Panc1 (cell line): ENCODE measurements around the gene MYADM. TPM values are rescaled to one million over a fixed set of nuclear protein-coding genes. Genes with fewer than 3 reads are reported as not detected.

ENCODE experiments used
- ATAC-seq: fragments of 200-7000 bp; cut with Tn5 transposase; 2 replicates; pipeline ENCODE4 v1.9.1; 2020; ENCODE audit warnings: mild to moderate bottlenecking, moderate library complexity
- BruUV-seq: library from RNA; stranded (reverse); fragments of 400-500 nt; replicated peaks from 2 replicates; lab custom pipeline; 2021; lab: Mats Ljungman, UMichigan
- CTCF ChIA-PET: fragments of 300-600 bp; sonication (Branson Sonifier 250); formaldehyde crosslinking; loops from one replicate; lab custom pipeline; 2022; ENCODE audit warnings: antibody characterized with exemption; lab: Charles Lee
- POLR2A ChIA-PET: fragments of 300-600 bp; sonication (Branson Sonifier 250); formaldehyde crosslinking; loops from one replicate; lab custom pipeline; 2022; ENCODE audit warnings: antibody characterized with exemption; lab: Charles Lee
- DNase-seq: peaks from one replicate; pipeline ENCODE4 v3.0.0-alpha.2; 2010; ENCODE audit warnings: low read depth, low spot score
- H3K27ac ChIP-seq: 2 replicates; pipeline ENCODE4 v1.5.1; 2011; ENCODE audit warnings: mild to moderate bottlenecking, low read length, inconsistent platforms
- H3K27me3 ChIP-seq: fragments of 200-500 bp; sonication (Bioruptor generic); 2 replicates; pipeline ENCODE4 v1.6.0; 2014; ENCODE audit warnings: low read length, inconsistent platforms; ENCODE audit not compliant: control insufficient read depth, insufficient read depth
- H3K36me3 ChIP-seq: fragments of 200-500 bp; sonication (Bioruptor generic); 2 replicates; pipeline ENCODE4 v1.5.1; 2014; ENCODE audit warnings: inconsistent platforms, mild to moderate bottlenecking, low read length, moderate library complexity; ENCODE audit not compliant: control insufficient read depth, insufficient read depth
- H3K4me1 ChIP-seq: 2 replicates; pipeline ENCODE4 v1.5.1; 2011; ENCODE audit warnings: inconsistent platforms, mild to moderate bottlenecking, low read length, moderate library complexity; ENCODE audit not compliant: control insufficient read depth, insufficient read depth
- H3K4me3 ChIP-seq, 2 experiments: 2 replicates each; pipeline ENCODE4 v1.5.1; 2011 to 2012; ENCODE audit warnings: low read depth in 2 of 2, low read length in 2 of 2, mild to moderate bottlenecking in 2 of 2, inconsistent platforms in 1 of 2, moderate library complexity in 1 of 2
- H3K9me3 ChIP-seq: fragments of 200-500 bp; sonication (Bioruptor generic); 2 replicates; pipeline ENCODE4 v1.5.1; 2014; ENCODE audit warnings: low read depth, mild to moderate bottlenecking, inconsistent platforms, low read length, moderate library complexity; ENCODE audit not compliant: control insufficient read depth, insufficient read depth
- POLR2AphosphoS5 ChIP-seq: IDR thresholded peaks from 2 replicates; pipeline ENCODE4 v1.6.1; 2012; ENCODE audit warnings: mild to moderate bottlenecking, low read depth, low read length, moderate library complexity
- SIN3A ChIP-seq: IDR thresholded peaks from 2 replicates; pipeline ENCODE4 v1.6.1; 2012; ENCODE audit warnings: low read depth, mild to moderate bottlenecking, low read length, moderate library complexity, borderline replicate concordance; ENCODE audit not compliant: insufficient read depth
- TCF7L2 ChIP-seq: IDR thresholded peaks from 2 replicates; pipeline ENCODE4 v1.6.1; 2011; ENCODE audit warnings: mild to moderate bottlenecking, low read depth, low read length, inconsistent platforms
- in situ Hi-C: cut with HindIII; loops from 2 replicates; pipeline ENCODE4 v1.10.0; 2016; ENCODE audit warnings: low sequenced_read_pairs, low pct_unique_long_range_greater_than_20kb
- intact Hi-C: fragments of 100-400 bp; cut with micrococcal nuclease; formaldehyde crosslinking; loops from one replicate; pipeline ENCODE4 v1.10.0; 2022; ENCODE audit not compliant: unreplicated experiment
- total RNA-seq: library from RNA; stranded (reverse); gene quantifications from one replicate; pipeline ENCODE4 v1.2.1, GENCODE V29; 2021; ENCODE audit not compliant: unreplicated experiment
- TF ChIP-seq, protein P1 (sequence below): fragments of 450-650 bp; IDR thresholded peaks from 2 replicates; pipeline ENCODE4 v1.5.1; 2017; ENCODE audit warnings: mild to moderate bottlenecking
- TF ChIP-seq, protein P2 (sequence below), 2 experiments: IDR thresholded peaks; 2 replicates each; pipeline ENCODE4 v1.6.1; 2011 to 2012; ENCODE audit warnings: low read depth in 2 of 2, control low read depth in 1 of 2, low read length in 1 of 2, mild to moderate bottlenecking in 1 of 2, moderate library complexity in 1 of 2; ENCODE audit not compliant: insufficient read depth in 1 of 2

MYADM gene
- total RNA-seq, 1 experiment from 2014 or later, result 469 TPM

DNA sequence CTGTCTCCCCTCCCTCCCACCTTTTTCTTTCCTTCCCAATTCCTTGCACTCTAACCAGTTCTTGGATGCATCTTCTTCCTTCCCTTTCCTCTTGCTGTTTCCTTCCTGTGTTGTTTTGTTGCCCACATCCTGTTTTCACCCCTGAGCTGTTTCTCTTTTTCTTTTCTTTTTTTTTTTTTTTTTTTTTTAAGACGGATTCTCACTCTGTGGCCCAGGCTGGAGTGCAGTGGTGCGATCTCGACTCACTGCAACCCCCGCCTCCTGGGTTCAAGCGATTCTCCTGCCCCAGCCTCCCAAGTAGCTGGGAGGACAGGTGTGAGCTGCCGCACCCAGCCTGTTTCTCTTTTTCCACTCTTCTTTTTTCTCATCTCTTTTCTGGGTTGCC lies 6.9 kb downstream of the MYADM start:
- no TSS peak for BruUV-seq
- no peak for TF ChIP-seq TCF7L2
- TF ChIP-seq, protein P1, sequence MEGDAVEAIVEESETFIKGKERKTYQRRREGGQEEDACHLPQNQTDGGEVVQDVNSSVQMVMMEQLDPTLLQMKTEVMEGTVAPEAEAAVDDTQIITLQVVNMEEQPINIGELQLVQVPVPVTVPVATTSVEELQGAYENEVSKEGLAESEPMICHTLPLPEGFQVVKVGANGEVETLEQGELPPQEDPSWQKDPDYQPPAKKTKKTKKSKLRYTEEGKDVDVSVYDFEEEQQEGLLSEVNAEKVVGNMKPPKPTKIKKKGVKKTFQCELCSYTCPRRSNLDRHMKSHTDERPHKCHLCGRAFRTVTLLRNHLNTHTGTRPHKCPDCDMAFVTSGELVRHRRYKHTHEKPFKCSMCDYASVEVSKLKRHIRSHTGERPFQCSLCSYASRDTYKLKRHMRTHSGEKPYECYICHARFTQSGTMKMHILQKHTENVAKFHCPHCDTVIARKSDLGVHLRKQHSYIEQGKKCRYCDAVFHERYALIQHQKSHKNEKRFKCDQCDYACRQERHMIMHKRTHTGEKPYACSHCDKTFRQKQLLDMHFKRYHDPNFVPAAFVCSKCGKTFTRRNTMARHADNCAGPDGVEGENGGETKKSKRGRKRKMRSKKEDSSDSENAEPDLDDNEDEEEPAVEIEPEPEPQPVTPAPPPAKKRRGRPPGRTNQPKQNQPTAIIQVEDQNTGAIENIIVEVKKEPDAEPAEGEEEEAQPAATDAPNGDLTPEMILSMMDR, result no peak
- TF ChIP-seq, protein P2, sequence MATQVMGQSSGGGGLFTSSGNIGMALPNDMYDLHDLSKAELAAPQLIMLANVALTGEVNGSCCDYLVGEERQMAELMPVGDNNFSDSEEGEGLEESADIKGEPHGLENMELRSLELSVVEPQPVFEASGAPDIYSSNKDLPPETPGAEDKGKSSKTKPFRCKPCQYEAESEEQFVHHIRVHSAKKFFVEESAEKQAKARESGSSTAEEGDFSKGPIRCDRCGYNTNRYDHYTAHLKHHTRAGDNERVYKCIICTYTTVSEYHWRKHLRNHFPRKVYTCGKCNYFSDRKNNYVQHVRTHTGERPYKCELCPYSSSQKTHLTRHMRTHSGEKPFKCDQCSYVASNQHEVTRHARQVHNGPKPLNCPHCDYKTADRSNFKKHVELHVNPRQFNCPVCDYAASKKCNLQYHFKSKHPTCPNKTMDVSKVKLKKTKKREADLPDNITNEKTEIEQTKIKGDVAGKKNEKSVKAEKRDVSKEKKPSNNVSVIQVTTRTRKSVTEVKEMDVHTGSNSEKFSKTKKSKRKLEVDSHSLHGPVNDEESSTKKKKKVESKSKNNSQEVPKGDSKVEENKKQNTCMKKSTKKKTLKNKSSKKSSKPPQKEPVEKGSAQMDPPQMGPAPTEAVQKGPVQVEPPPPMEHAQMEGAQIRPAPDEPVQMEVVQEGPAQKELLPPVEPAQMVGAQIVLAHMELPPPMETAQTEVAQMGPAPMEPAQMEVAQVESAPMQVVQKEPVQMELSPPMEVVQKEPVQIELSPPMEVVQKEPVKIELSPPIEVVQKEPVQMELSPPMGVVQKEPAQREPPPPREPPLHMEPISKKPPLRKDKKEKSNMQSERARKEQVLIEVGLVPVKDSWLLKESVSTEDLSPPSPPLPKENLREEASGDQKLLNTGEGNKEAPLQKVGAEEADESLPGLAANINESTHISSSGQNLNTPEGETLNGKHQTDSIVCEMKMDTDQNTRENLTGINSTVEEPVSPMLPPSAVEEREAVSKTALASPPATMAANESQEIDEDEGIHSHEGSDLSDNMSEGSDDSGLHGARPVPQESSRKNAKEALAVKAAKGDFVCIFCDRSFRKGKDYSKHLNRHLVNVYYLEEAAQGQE (IDR thresholded peaks at IDR 0.05; ENCODE audit: insufficient read depth in 1 of 2, low read depth in 2 of 2, low read length in 1 of 2), result no peak
- TF ChIP-seq SIN3A, result no peak
- no peak for TF ChIP-seq POLR2AphosphoS5
- no peaks in the 10 kb centered on the region for H3K27me3 ChIP-seq
- intact Hi-C loops, result no loop called here
- ChIA-PET CTCF (no interaction called here), POLR2A (interaction anchor here (0.6 kb wide), 2 partner anchors 339 to 1800 kb away, joined by 3 to 14 read pairs; partner anchors contain the start of gene EPN1)
- H3K27ac ChIP-seq, result peak overlapping the region; percentile 36; the same call in 1 of the 2 replicates
- no peaks in the 10 kb centered on the region for H3K9me3 ChIP-seq
- in situ Hi-C loops, result no loop called here
- ATAC-seq (no peak), DNase-seq (no peak)
- 0 out of 2 replicates have a peak, but pooled peaks cover 6% of the 10 kb centered on the region for H3K36me3 ChIP-seq
- no peak overlapping the region for H3K4me3 ChIP-seq
- peaks cover 44% of the 10 kb centered on the region for H3K4me1 ChIP-seq

DNA sequence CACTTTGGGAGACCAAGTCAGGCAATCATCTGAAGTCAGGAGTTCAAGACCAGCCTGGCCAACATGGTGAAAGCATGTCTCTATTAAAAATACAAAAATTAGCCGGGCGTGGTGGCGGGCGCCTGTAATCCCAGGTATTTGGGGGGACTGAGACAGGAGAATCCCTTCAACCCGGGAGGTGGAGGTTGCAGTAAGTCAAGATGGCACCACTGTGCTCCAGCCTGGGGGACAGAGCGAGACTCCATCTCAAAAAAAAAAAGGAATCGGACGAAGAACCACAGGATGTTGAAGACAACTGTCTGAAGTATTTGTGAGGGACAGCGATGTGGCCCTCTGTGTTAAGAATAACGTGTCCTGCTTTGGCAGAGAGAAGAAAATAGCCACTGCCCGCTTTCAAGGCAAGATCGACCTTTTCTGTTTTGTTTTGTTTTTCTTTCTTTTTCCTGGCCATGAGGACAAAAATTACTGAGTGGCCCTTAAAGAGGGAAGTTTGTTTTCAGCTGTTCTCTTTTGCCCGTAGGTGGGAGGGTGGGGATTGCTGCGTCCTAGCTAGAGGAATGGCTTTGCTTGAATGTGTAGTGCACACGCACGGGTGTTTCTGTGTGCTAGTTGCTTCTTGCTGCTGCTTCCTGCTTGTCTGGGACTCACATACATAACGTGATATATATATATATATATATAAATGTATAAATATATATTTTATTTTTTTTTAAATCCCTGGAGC lies 8.1 kb downstream of the MYADM start:
- Histone ChIP-seq H3K9me3 (no peaks in the 10 kb centered on the region), H3K36me3 (0 out of 2 replicates have a peak, but pooled peaks cover 6% of the 10 kb centered on the region), H3K4me1 (peaks cover 45% of the 10 kb centered on the region), H3K27ac (peak overlapping the region; percentile 24; the same call in 1 of the 2 replicates), H3K27me3 (no peaks in the 10 kb centered on the region), H3K4me3 (no peak overlapping the region)
- intact Hi-C loops, result no loop called here
- DNase-seq, result no peak
- no peak for ATAC-seq
- TSS peak; percentile 75 for BruUV-seq
- ChIA-PET CTCF (interaction anchor here (0.6 to 0.7 kb wide), 2 partner anchors 16 to 72 kb away, joined by 3 to 5 read pairs; no protein-coding TSS in a partner anchor), POLR2A (interaction anchor here (0.5 to 3.0 kb wide), 3 partner anchors 8 to 585 kb away, joined by 7 to 16 read pairs (median 8); partner anchors contain the start of gene MYADM)
- in situ Hi-C loops, result no loop called here
- TF ChIP-seq TCF7L2, result no peak
- TF ChIP-seq SIN3A, result no peak
- TF ChIP-seq, protein P1, result no peak
- TF ChIP-seq, protein P2 (IDR thresholded peaks at IDR 0.05; ENCODE audit: insufficient read depth in 1 of 2, low read depth in 2 of 2, low read length in 1 of 2), result no peak
- TF ChIP-seq POLR2AphosphoS5, result no peak; the same call in none of the 2 replicates
